ENCODE results near the gene ZCWPW2.

Gene ZCWPW2

GRCh38 chr3:28544831-28545230, 196.3 kb downstream of the ZCWPW2 start:
- DNase-seq (ENCODE audit: extremely low read depth, insufficient read length): no peak
- TF ChIP-seq CTCF (IDR thresholded peaks at IDR 0.05; ENCODE audit: insufficient read depth, low read length, poor library complexity, severe bottlenecking): no peak
- Histone ChIP-seq H3K27me3 (replicated peaks; ENCODE audit: control insufficient read depth, insufficient read depth, low read length) (no peaks in the 10 kb centered on the region), H3K4me3 (replicated peaks; ENCODE audit: low read depth, low read length) (no peak overlapping the region), H3K36me3 (ENCODE audit: control insufficient read depth, insufficient read depth, low read length) (no peaks in the 10 kb centered on the region)

- H3K4me3 ChIP-seq (replicated peaks; ENCODE audit: low read depth, low read length): no peak overlapping the region
- no peak for TF ChIP-seq CTCF (IDR thresholded peaks at IDR 0.05; ENCODE audit: insufficient read depth, low read length, poor library complexity, severe bottlenecking)
- no peaks in the 10 kb centered on the region for H3K27me3 ChIP-seq (replicated peaks; ENCODE audit: control insufficient read depth, insufficient read depth, low read length)
- no peak for DNase-seq (ENCODE audit: extremely low read depth, insufficient read length)
- no peaks in the 10 kb centered on the region for H3K36me3 ChIP-seq (ENCODE audit: control insufficient read depth, insufficient read depth, low read length)
Observed at GRCh38 chr3:28547677-28548076, 199.2 kb downstream of the ZCWPW2 start.

DNA sequence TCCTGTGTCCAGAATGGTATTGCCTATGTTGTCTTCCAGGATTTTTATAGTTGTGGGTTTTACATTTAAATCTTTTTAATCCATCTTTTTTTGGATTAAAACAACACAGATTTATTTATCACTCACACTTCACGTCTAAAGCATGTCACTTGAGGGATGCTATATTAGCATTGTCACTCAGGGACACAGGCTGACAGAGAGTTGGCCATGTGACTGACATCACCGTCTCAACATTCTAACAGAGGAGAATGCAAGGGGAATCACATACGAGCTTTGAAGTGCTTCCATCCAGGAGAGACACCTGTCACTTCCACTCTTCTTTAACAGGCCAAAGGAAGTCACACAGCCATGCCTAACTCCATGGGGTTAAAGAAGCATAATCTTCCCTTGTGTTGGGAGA, 204.7 kb downstream of the ZCWPW2 start:
- Histone ChIP-seq H3K4me3 (replicated peaks; ENCODE audit: low read depth, low read length) (no peak overlapping the region), H3K36me3 (ENCODE audit: control insufficient read depth, insufficient read depth, low read length) (no peaks in the 10 kb centered on the region), H3K27me3 (replicated peaks; ENCODE audit: control insufficient read depth, insufficient read depth, low read length) (no peaks in the 10 kb centered on the region)
- no peak for DNase-seq (ENCODE audit: extremely low read depth, insufficient read length)
- TF ChIP-seq CTCF (IDR thresholded peaks at IDR 0.05; ENCODE audit: insufficient read depth, low read length, poor library complexity, severe bottlenecking): no peak

- Histone ChIP-seq H3K27me3 (replicated peaks; ENCODE audit: control insufficient read depth, insufficient read depth, low read length) (no peaks in the 10 kb centered on the region), H3K36me3 (ENCODE audit: control insufficient read depth, insufficient read depth, low read length) (no peaks in the 10 kb centered on the region), H3K4me3 (replicated peaks; ENCODE audit: low read depth, low read length) (no peak overlapping the region)
- DNase-seq (ENCODE audit: extremely low read depth, insufficient read length): no peak
- TF ChIP-seq CTCF (IDR thresholded peaks at IDR 0.05; ENCODE audit: insufficient read depth, low read length, poor library complexity, severe bottlenecking): no peak
Observed at GRCh38 chr3:28556195-28556594, 207.7 kb downstream of the ZCWPW2 start.

GRCh38 chr3:28564211-28564610, 215.7 kb downstream of the ZCWPW2 start:
- no peak for DNase-seq (ENCODE audit: extremely low read depth, insufficient read length)
- no peak for TF ChIP-seq CTCF (IDR thresholded peaks at IDR 0.05; ENCODE audit: insufficient read depth, low read length, poor library complexity, severe bottlenecking)
- H3K36me3 ChIP-seq (ENCODE audit: control insufficient read depth, insufficient read depth, low read length): no peaks in the 10 kb centered on the region
- no peaks in the 10 kb centered on the region for H3K27me3 ChIP-seq (replicated peaks; ENCODE audit: control insufficient read depth, insufficient read depth, low read length)
- H3K4me3 ChIP-seq (replicated peaks; ENCODE audit: low read depth, low read length): no peak overlapping the region

- H3K36me3 ChIP-seq (ENCODE audit: control insufficient read depth, insufficient read depth, low read length): no peaks in the 10 kb centered on the region
- H3K27me3 ChIP-seq (replicated peaks; ENCODE audit: control insufficient read depth, insufficient read depth, low read length): no peaks in the 10 kb centered on the region
- no peak for TF ChIP-seq CTCF (IDR thresholded peaks at IDR 0.05; ENCODE audit: insufficient read depth, low read length, poor library complexity, severe bottlenecking)
- H3K4me3 ChIP-seq (replicated peaks; ENCODE audit: low read depth, low read length): no peak overlapping the region
- DNase-seq (ENCODE audit: extremely low read depth, insufficient read length): no peak
Observed at GRCh38 chr3:28569357-28569756, 220.8 kb downstream of the ZCWPW2 start.

All from GM06990 (cell line).